ENCODE data around the gene PDE6G.

DNA sequence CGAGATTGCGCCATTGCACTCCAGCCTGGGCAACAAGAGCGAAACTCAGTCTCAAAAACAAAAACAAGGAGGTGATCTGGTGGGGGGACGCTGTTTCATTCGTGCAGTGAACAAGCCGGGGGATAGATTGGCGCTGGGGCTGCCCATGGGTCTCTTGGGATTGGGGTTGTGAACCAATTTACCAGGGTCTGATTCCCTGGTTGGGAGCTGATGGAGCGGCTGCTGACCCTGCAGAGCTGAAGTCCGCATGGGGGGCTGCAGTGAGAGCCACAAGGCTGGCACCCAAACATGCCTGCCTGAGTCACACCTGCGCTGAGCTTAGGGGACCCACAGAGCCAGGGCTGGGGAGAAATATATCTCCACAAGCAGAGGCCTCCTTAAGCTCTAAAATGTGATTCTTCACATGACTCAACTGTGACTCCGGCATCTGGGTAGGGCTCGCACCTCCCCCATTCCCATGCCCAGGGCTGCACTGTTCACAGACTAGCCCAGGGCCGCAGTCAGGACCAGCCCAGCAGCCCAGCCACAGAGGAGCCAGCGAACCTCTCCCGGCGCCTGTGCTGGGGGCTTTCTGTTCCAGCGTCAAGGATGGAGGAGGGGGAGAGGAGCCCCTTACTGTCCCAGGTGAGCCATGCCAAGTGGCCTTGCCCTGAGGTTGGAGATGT lies 14.4 kb downstream of the PDE6G start:
- TF ChIP-seq POLR2AphosphoS5 (IDR thresholded peaks at IDR 0.05; ENCODE audit: low read depth, low read length): no peak
- no peak for TF ChIP-seq POLR2A (IDR thresholded peaks at IDR 0.05; ENCODE audit: low read depth, low read length)
- no peak for TF ChIP-seq TAF1 (IDR thresholded peaks at IDR 0.05; ENCODE audit: low read depth, low read length)
- no peak for TF ChIP-seq SPI1 (IDR thresholded peaks at IDR 0.05; ENCODE audit: low read depth, low read length)
- no peak for TF ChIP-seq PAX5 (IDR thresholded peaks at IDR 0.05; ENCODE audit: insufficient read depth, low read length, severe bottlenecking)
- TF ChIP-seq POU2F2 (IDR thresholded peaks at IDR 0.05; ENCODE audit: low read depth, low read length): no peak
